T follicular helper cell (primary cell): Measurements from ENCODE around the gene PPOX.
A peak's percentile ranks its signal among the peaks of the same experiment; 100 is the strongest.

ENCODE experiments used
- DNase-seq: peaks from one replicate; pipeline ENCODE4 v3.0.0-alpha.2; 2020; ENCODE audit warnings: low read depth
- total RNA-seq, 2 experiments: gene quantifications; one replicate each; lab custom pipeline; 2026; lab: John Stamatoyannopoulos, UW

PPOX gene
- 9.6 to 26.0 reads per million in 2 experiments for total RNA-seq

DNA sequence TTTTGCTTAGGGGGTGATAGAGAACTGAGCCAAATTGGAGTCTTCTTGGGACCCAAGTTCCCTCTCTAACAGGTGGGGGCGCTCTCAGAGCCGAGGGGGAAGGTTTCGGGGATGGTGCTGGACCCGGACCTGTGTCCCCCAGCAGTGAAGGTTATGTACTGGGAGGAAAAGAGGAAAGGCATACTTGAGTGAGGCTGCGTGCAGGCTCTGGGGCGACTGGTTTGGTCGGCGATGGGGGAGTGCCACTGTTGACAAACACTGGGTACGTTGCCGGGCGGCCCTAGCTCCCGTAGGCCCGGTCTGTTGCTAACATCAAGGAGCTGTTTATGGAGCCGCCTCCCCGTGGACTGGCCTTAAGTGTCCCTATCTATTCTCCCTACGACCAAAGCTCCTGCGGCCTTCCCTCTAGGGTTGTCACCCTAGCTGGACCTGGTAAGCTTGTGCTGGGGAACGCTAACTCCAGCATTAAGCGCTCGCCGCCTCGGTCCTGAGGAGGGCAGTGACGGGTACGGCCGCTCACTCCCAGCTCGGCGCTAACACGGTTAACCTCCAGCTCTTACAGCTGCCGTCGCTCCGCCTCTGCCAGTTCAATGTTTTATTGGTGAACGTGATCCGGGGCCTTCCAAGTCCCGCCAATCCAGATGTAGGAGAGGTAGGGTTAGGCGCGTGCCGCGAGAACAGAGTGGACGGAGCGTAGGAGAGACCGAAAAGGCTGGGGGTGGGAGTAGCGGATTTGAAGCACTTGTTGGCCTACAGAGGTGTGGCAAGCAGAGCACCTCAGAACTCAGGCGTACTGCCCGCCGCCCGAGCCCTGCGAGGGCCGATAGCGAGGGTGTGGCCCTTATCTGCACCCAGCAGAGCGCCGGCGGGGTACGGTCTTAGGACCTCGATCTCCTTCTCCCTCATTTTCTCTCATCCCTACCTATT is at the start of gene PPOX:
PPOX (plus strand) TSS at position 685 of the 927 bp plus-strand sequence. CDS start 422 bp downstream, outside the sequence.
- peak; percentile 88 for DNase-seq

DNA sequence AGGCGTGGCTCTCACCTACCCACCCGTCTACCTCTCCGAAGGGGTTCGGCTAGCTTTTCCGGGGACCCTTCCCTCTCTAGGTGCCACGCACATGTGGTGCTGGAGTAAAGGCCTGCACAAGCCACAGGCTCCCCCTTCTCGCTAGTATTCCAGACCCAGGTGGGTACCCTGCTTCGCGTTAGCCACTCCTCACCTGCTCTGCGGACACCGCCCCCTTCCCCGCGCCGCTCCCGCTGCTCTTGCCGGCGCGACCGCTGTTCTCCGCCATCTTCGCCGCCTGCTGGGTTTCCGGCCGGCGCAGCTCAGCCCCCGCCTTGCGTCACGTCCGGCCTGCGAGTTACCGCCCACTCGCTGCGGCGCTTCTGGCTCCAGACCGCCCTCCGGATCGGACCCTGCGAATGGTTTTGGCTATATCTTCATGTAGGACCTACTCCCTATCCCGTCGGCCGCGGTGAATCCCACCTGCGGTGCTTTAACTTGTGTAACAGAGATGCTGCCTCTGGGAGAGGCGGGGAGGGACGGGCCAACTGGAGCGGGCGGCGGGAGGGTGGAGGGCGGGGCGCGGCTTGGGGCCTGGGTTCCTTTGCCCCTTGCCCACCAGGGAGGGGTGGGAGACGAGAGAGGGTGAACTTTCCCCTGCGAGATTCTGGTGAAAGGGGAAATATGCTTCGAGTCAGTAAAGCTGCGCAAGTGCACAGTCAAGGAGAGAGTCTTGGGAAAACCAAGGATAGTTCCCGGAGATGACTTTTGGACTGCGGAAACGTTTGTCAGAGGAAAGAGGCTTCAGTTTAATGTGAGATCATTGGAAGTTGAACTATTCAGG is 48.3 kb upstream of the PPOX start, which contains the start of the genes NIT1 and PFDN2:
NIT1 (plus strand) TSS at position 347 of the 823 bp plus-strand sequence; CDS start at position 419, 72 bp downstream.
PFDN2 (minus strand) TSS at position 279 of the 823 bp plus-strand sequence; CDS start at position 268, 11 bp downstream.
- peak; percentile 77 for DNase-seq

DNA sequence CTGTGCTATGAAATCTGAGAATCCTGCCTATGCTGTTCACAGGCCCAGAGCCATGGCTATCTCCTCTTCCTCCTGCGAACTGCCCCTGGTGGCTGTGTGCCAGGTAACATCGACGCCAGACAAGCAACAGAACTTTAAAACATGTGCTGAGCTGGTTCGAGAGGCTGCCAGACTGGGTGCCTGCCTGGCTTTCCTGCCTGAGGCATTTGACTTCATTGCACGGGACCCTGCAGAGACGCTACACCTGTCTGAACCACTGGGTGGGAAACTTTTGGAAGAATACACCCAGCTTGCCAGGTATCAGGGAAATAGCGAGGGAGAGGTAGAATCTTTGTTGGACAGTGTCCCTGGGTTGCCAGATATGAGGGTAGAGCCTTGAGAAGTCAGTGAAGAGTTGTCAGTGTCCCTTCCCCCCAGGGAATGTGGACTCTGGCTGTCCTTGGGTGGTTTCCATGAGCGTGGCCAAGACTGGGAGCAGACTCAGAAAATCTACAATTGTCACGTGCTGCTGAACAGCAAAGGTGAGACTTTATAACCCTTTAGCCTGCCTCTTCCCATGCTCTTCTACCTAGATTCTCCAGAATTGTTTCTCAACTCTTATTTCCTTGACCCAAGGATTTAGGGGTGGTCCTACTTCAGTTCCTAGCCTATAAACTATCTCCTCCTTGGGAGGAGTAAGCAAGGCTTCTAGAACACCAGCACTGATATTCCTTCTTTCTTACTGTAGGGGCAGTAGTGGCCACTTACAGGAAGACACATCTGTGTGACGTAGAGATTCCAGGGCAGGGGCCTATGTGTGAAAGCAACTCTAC is 46.9 kb upstream of the PPOX start:
- DNase-seq = peak; percentile 58

DNA sequence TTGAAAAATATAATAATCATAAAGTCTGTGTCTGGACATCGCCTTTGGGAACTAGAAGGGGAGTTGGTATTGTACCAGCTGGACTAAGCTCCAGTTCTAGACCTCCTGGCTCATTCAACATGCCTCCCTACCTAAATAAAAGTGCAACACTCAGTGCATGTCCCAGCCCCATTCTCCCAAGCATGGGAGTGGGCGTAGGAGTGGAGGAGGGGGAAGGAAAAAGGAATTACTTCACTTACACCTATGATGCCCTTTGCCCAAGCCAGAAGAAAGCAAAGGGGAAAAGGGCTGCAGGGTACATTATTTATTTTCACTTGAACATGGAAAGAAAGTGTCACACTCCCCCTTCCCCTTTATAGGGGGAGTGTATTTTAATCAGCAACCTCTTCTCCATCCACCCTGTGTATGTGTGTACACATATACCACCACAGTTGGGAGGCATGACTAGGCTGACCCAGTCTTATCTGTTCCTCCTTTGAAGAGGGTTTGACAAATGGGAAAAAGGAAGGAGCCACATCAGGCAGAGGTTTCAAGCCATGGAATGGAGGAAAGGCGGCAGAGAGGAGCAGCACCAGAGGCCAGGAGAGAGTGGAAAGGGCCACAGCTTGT is 45.1 kb upstream of the PPOX start:
- no peak for DNase-seq

DNA sequence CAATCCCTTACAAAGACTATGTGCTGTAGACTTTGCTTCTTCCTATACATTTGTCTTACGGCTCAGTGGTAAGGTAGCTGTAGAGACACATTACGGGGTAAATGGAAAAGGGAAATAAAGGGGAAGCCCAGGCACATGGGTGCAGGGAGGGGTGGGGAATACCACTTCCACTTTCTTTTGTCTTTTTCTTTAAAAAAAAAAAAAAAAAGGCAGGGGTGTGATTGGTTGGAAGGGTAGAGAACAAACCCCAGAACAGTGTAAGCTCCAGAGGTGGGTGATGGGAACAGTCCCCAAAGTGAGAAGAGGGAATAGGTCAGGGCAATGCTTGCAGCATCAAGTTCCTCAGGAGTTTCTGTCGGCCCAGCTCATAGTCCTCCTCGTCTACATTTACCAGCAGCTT is 44.4 kb upstream of the PPOX start:
- DNase-seq = no peak

DNA sequence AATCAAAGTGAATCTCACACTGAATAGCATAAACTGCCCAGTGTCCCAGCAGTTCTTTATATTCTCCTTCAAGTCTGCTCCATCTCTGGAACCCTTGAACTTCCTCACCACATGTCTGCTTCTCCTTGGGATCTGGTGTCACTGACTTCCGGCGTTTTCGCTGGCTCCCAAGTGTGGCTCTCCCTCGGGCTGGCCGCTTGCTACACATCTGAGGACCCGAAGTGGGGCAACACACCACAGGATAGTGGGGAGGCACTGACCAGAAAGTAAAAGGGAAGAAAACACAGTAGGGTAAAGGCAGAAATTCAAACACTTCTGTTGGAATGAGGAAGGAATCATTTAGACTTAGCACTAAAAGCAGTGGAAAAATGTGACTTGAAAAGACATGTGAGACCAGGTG is 43.3 kb upstream of the PPOX start:
- no peak for DNase-seq

DNA sequence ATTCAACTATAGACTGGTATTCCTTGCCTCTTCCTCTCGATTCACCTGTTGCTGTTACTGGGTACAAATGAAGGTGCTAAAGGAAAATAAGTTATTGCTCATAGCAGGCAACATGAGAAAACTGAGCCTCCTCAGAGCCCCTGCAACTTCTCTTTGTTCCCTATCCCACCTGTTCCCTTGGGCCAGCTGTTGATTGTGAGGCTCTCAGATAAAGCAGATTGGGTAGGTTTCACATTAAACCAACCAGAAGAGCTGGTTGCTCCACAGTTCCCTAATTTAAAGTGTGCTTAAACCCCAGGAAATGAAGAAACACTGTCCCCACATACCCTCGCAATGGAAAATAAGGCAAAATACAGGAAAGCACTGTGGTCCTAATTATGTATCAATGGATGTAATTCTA is 38.6 kb upstream of the PPOX start:
- DNase-seq = no peak

DNA sequence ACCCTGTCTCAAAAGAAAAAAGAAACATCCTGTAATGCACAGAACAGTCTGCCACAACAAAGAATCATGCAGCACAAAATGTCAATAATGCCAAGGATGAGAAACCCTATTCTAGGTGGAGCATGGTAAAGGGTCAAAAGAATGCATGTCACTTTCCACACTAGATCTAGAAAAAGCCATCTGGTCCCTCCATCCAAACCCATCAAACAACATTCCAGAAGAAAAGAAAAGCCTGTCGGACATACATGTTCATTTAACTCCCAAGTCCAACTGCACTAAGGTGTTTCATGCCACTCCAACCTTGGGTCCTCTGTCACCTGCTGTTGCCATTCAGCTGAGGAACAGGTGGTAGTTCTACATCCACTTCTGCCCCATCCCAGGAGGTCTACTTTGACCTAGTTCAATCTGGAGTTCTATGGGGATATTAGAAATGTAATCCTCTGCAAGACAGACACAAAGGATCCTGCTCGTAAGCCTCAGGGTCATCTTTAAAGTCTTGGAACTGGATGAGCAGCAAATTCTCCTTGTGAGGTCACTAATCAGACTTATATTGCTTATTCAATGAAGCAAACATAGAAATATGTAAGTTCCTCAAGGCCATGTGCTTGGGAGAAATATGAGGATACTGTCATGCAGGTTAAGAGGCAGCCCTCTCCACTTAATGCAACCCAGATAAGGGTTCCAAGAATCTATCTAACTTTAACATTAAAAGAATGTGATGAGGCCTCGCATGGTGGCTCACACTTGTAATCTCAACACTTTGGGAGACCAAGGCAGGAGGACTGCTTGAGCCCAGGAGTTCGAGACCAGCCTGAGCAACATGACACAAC is 37.4 kb upstream of the PPOX start:
- no peak for DNase-seq

DNA sequence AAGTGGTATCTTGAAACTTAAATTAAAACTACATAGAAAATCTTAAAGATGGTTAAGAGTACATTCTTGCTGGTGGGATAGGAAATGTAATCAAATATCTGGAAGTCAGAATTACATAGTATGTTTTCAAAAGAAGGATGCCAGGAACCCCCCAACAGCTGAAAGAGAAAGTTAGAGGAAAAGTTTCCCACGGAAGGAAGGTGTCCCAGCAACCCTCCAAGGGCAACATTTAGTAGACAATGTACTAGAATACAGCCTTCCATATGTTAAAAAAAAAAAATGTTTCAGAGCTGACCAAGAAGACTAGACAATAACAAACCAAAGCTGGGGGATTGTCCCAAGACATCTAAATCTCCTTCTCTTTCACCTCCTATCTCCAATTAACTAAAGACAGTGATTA is 36.0 kb upstream of the PPOX start:
- no peak for DNase-seq

DNA sequence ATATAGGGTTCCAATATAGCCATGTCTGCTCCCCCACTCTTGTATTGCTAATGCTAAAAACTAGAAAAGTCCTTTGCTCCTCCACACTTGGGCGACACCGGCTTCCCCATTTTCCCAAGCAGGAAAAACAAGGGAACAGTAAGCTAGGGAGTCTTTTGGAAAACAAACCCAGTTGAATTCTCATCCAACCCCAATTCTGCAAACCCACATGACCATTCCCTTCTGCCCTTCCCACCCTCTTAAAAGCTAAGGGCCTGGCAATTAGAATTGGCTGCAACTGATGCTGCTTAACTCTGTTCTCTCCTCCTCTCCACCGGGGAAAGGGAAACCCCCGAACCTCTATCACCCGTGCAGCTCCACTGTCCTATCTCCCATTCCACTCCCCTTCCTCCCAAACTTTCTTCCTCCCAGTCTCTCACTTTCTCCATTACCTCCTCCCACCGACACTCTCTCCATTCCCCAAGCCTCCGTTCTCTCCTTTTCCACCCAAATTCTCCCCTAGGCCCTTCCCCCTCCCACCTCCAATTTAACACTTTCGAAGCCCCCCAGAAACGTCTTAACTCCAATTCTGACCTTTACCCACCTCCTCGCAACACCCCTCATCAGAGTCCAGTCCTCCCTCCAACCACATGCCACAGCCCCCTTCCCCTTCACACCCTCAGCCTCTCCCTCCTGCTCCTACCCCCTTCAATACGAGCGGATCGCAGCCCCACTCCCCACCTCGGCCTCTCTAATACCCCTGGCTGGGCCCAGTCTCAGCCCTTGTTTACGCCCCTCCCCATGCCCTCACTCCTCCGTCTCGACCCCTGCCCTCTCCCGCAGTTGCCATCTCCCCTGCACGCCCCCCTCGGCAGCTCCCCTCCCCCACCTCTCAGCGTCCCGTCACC is 34.5 kb upstream of the PPOX start:
- DNase-seq = no peak

DNA sequence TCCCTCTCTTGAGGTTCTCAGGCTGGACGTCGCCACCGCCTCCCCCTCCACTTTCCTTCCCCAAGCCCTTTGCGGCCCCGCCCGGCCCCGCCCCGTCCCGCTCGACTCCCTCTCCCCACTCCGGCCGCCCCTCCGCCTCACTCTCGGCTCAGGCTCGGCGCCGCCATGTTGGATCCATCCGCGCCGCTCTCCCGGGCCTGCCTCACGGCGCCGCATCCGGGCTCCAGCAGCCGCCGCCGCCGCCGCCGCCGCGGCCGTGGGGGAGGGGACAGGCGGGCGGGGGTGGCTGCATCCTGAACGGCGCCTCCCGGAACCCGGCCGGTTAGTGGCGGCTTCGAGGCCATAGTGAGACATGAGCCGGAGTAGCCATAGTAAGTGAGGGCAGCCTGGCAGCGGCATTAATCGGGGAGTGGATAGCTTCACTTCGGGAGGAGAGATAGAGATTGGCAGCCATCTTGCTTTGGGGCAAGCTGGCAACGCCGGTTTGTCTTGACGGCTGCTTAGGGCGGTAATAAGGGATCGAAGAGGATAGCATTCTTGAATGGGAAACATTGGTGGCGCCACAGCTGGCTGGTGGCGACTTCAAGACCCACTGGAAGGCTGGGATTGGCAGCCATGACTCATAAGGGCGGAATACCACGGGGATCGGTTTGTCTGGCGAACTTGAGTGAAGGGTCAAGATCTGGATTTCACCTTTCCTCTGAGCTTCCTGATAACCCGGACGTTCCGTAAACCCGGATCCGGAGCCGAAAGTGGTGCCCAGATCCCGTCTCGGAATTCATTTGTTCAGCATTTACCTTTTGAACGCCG is 33.6 kb upstream of the PPOX start, which contains the start of gene DEDD:
DEDD (minus strand) TSS at position 258 of the 810 bp plus-strand sequence. CDS start 8,205 bp downstream, outside the sequence.
- peak; percentile 87 for DNase-seq

DNA sequence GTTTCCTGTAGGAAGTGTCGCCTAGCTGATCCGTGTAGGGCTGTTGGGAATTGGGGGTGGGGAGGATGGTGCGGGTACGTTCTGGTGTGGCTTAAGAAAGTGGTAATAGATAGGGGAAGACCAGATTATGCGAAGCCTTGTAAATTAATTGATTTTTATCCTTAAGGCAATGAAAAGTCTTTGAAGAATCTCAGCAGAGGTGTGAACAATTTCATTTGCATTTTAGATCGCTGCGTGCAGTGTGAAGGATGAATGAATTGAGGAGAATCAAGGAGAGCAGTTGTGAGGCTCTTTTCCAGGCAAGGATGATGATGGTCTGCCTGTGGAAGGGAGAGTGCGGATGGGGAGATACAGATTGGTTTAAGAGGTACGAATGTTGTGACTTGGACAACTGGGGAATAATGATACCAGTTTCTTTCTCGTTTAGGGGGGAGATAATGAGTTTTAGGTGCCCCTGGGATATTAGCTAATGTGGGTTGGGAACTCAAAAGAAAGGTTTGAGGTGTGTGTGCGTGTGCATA is 32.9 kb upstream of the PPOX start:
- no peak for DNase-seq

DNA sequence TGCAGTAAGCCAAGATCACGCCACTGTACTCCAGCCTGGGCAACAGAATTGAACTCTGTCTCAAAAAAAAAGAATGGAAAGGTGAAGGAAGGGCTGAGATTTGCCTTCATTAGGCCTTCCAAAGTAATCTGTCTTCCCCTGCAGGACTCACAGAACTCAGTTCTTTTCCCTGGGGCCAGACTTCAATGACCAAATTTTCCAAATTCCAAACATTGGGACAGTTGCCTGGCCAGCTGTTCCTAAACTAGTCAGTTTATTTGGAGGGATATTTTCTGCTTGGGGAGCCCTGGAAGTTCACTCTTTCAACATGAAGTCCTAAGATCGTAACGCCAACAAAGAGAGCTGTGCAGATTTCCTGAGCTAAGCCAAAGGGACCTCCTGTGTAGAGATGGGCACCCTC is 28.3 kb upstream of the PPOX start:
- DNase-seq = no peak

DNA sequence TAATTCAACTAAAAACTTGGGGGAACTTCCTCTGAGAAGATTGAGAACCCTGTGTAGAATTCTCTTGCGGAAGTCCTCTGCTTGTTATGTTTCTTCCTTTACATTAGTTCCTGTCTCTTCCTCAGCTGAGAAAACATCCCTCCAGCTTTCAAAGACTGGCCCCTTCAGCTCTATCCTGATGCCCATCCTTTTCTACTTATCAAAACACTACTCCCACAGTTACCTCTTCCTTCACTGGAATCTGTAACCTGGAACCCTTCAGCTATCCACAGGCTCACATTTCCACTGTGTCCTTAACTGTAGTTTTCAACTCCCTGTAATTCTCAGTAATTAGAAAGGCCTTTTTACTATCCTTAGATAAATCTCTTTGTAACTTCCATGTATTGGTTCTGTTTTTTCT is 27.8 kb upstream of the PPOX start:
- no peak for DNase-seq

DNA sequence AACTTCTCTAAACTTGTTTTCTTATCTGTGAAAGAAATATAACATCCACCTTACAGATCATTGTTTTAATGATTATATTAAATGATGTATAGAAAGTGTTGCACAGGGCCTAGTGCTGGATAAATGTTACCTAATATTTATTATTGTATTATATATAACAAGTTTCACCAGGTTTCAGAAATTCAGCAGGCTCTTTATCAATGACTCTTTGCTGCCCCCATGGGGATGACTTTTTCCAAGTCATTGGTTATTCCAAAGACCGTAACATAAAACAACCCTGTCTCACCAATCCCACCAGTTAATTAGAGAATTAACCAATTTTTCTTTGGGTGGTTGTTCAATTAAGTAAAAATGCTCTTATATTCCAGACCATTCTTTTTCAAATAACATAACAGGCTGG is 26.5 kb upstream of the PPOX start:
- no peak for DNase-seq

DNA sequence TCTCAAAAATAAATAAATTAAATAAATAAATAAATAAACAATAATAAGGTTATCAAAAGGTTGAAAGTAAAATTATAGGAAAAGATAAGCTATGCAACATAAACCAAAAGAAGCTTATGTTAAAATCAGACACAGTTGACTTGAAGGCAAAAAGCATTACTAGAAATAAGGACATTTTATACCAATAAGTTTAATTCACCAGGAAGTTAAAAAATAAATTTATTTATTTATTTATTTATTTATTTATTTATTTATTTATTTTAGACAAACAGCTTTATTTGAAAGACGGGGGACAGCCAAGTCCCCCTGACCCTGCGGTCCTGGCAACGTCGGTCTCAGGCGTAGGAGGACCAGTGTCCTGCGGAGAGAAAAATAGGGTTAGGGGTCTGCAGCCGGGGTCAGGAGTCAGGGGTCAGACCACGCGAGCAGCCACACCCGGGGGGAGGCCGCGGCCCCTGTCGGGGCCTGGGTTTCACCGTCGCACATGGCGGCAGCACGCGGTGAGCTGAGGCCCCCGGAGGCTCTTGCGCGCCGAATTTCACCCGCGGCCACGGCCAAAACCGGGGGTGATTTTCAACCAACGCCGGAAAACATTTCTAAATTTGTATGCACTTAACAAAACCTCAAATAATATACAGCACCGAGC is 25.3 kb upstream of the PPOX start:
- DNase-seq = no peak

DNA sequence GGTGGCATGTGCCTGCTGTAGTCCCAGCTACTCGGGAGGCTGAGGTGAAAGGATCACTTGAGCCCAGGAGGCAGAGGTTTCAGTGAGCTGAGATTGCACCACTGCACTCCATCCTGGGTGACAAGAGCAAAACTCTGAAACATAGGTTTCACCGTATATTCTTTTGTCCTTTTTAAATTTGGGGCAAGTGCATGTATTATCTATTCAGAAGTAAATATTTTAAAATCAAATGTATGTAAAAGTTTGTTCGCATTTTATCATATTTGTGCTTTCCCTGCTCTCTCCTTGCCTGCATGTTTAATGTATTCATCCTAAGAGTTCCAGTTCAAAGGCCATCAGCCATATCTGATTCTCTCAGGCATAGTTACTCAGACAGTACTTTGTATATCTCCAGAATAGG is 20.4 kb upstream of the PPOX start:
- DNase-seq = no peak

DNA sequence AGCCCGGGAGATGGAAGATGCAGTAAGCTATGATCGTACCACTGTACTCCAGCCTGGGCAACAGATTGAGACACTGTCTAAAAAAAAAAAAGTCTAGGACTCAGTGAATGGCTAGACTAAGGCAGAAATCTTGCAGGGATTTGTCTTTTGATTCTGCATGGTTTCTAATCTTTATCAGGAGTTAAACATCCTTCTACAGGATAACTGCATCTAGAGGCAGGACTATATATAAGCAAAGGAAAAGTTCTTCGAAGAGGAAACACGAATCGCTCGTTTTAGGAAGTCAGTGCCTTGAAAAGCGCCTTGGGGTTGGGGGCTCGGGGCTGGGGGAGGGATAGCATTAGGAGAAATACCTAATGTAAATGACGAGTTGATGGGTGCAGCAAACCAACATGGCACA is 13.1 kb upstream of the PPOX start:
- DNase-seq = no peak
